ENCODE measurements around the gene RASGRF2. TPM values are rescaled to one million over a fixed set of nuclear protein-coding genes. Genes with fewer than 3 reads are reported as not detected.
A peak's percentile ranks its signal among the peaks of the same experiment; 100 is the strongest.

RASGRF2 gene
- total RNA-seq, 4 donors from 2014 or later: 1.0 to 5.3 (median 1.8) TPM

DNA sequence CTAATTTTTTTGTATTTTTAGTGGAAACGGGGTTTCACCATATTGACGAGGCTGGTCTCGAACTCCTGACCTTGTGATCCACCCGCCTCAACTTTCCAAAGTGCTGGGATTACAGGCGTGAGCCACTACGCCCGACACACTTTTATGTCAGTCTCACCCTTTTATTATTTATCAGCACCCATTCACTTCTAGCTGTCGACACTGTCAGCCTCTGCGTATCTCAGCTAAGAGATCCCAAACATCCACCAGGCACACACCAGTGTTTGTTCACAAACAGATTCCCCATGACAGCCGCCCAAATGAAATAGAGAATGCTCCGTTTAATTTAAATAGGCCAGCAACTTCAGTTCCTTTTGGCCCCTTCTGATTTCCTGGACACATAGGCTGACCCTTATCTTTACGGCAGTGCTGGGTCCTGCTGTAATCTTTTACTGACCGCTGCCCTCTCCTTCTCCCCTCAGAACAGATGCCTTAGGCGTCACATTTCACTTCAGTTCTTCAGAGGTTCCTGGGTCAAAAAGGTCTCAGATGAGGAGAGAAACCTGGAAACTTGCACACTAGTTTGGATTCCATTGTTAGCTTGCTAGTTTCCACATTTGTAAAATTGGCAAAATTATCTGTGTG lies 229.8 kb downstream of the RASGRF2 start:
- TF ChIP-seq, protein P1, sequence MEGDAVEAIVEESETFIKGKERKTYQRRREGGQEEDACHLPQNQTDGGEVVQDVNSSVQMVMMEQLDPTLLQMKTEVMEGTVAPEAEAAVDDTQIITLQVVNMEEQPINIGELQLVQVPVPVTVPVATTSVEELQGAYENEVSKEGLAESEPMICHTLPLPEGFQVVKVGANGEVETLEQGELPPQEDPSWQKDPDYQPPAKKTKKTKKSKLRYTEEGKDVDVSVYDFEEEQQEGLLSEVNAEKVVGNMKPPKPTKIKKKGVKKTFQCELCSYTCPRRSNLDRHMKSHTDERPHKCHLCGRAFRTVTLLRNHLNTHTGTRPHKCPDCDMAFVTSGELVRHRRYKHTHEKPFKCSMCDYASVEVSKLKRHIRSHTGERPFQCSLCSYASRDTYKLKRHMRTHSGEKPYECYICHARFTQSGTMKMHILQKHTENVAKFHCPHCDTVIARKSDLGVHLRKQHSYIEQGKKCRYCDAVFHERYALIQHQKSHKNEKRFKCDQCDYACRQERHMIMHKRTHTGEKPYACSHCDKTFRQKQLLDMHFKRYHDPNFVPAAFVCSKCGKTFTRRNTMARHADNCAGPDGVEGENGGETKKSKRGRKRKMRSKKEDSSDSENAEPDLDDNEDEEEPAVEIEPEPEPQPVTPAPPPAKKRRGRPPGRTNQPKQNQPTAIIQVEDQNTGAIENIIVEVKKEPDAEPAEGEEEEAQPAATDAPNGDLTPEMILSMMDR (IDR thresholded peaks at IDR 0.05): no peak
- TF ChIP-seq POLR2A (IDR thresholded peaks at IDR 0.05): no peak
- H3K4me3 ChIP-seq (ENCODE audit: low read depth, poor library complexity, severe bottlenecking): no peak overlapping the region
- intact Hi-C loops (cut with DNase I; ENCODE audit: low total_unique reads): no loop called here
- WGBS, 2 donors: 85 to 86% methylated on average over 14 of the region's 14 CpGs
- DNase-seq (ENCODE audit: low spot score in 2 of 2): no peak

DNA sequence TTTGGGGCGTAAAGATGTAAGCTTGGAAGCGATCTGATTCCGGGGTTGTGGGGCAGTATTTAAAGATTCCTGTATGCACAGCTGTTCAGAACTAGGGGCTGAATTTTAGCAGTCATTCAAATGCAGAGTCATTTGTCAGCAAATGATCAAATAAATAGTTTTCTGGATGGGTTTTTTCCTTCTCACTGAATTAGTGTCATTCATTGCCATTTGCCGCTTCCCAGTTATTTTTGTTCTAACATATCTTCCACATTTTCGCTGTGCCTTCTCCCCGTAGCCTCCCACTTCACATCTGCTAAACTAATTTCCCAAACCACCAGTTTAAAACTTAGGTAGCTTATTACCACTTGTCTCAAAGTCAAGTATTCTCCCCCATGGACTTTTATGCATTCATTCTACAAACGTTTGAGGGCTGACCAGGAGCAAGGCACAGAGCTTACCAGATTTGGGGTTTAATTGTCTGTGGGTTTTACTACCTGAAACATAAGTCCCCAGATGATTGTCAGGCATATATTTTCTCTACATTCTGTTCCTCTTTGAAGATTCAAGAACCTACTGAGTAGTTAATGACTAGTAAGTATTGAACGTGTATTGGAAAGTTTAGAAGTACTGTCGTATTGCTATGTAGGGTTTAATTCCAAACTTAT lies 231.7 kb downstream of the RASGRF2 start:
- intact Hi-C loops (cut with DNase I; ENCODE audit: low total_unique reads): no loop called here
- 87% methylated on average over 9 of the region's 9 CpGs for WGBS, 2 donors
- TF ChIP-seq, protein P1 (IDR thresholded peaks at IDR 0.05): no peak
- no peak for TF ChIP-seq POLR2A (IDR thresholded peaks at IDR 0.05)
- H3K4me3 ChIP-seq (ENCODE audit: low read depth, poor library complexity, severe bottlenecking): no peak overlapping the region
- DNase-seq (ENCODE audit: low spot score in 2 of 2): no peak

DNA sequence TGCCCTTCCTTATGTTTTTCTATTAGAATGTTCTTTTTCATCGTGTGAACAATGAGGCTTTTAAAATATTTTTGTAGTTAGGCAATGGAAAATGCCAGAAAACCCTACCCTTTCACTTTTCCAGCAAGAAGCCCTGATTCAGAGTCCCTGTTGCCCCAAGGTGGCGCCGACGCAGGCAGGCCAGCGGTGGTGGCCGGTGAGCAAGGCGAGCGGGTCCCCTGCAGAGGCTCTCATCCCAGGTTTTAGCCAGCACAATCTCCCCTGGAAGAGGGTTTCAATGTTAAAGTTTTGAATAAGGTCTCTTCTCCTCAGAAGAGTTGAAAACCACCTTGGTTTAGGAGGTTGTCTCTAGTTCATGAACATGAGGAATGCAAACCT lies 232.2 kb downstream of the RASGRF2 start:
- no peak overlapping the region for H3K4me3 ChIP-seq (ENCODE audit: low read depth, poor library complexity, severe bottlenecking)
- 75 to 78% methylated on average over 8 of the region's 8 CpGs for WGBS, 2 donors
- DNase-seq (ENCODE audit: low spot score in 2 of 2): no peak
- no peak for TF ChIP-seq POLR2A (IDR thresholded peaks at IDR 0.05)
- TF ChIP-seq, protein P1 (IDR thresholded peaks at IDR 0.05): no peak
- intact Hi-C loops (cut with DNase I; ENCODE audit: low total_unique reads): no loop called here

DNA sequence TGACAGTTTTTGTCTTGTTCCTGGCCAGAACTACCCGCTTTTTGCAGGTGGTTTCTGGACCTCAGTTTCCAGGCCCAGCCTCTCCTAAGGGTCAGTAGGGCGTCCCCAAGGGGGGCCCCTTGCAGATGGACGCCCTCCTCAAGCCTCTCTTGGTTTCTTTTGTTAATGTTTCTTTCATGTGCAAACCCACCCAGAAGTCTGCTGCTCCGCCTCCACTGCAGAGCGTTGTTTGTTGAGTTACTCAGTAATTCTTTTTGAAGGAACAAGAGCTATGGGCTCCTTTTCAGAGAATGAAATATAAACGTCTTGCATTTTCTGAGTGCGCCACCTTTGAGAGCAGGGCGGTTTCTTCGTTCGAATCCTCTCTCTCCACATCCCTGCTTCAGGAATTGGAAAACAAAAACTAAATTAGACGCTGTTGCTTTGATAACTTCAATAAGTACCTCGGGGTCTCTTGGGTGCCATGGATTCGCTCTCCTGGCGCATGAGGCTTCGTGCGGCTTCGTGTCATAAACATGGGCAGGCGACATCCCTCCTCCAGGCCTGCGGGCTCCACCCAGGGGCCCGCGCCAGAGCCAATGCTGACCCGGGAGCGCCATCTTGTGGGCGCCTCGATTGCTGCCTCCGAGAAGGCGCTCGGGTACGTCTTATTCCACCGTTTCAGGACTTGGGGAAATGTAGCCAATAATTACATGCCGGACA lies 234.6 kb downstream of the RASGRF2 start:
- peak; percentile 77 to 95 for DNase-seq (ENCODE audit: low spot score in 2 of 2)
- whole genome bisulfite sequencing, 2 donors: 25 to 27% methylated on average over 31 of the region's 31 CpGs
- intact Hi-C loops (cut with DNase I; ENCODE audit: low total_unique reads): no loop called here

DNA sequence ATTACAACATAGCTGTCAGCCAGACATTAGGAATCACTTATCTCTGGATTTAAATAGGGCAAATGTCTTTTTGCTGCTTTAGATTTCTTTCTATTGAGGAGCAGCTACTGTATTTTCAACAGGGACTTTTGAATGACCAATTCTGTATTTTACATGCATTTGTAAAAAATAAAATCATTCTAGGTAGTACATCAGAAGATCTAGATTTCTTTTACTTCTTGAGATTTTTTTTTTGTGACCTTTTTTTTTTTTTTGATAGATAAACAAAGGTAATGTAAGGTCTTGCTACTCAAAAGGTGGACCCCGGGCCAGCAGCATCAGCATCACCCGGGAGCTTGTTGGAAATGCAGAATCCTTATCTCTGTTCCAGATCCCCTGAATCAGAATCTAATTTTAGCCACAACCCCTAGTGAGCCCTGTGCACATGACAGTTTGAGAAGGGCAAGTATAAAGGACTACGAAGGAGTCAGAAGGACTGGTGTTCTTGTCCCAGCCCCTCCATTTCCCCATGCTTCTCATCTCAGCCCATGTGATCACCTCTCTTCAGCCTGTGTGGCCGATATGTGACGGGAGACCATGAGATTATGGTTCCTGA lies 235.3 kb downstream of the RASGRF2 start:
- H3K4me3 ChIP-seq (ENCODE audit: low read depth, poor library complexity, severe bottlenecking): no peak overlapping the region
- TF ChIP-seq POLR2A (IDR thresholded peaks at IDR 0.05): no peak
- TF ChIP-seq, protein P1 (IDR thresholded peaks at IDR 0.05): no peak
- WGBS, 2 donors: 67 to 75% methylated on average over 5 of the region's 5 CpGs
- DNase-seq (ENCODE audit: low spot score in 2 of 2): no peak
- intact Hi-C loops (cut with DNase I; ENCODE audit: low total_unique reads): no loop called here

More for the DNA sequence above, 234.6 kb downstream of the RASGRF2 start:
- no peak for TF ChIP-seq POLR2A (IDR thresholded peaks at IDR 0.05)
- TF ChIP-seq, protein P1 (IDR thresholded peaks at IDR 0.05): no peak
- H3K4me3 ChIP-seq (ENCODE audit: low read depth, poor library complexity, severe bottlenecking): no peak overlapping the region
